GM18951 (cell line): ENCODE measurements around the gene JMJD8.

Experiments used
- POLR2A ChIP-seq: IDR thresholded peaks from 4 replicates; pipeline ENCODE4 v1.6.1; 2011; ENCODE audit warnings: mild to moderate bottlenecking; ENCODE audit not compliant: insufficient read length, insufficient read depth; ENCODE audit errors: extremely low read depth
- in situ Hi-C: fragments of 300-500 bp; cut with MboI; formaldehyde crosslinking; loops from one replicate; pipeline ENCODE4 v1.12.0; 2022; ENCODE audit warnings: low sequenced_read_pairs, mixed read lengths, inconsistent platforms; ENCODE audit not compliant: unreplicated experiment

JMJD8 gene

GRCh38 chr16:710500-711075, 26.5 kb upstream of the JMJD8 start:
- no peak for TF ChIP-seq POLR2A
- in situ Hi-C loops, result loop anchor here (10.0 kb wide), 1 partner anchor 74 kb away; the partner anchor contains the start of genes CHTF18 and RPUSD1

GRCh38 chr16:709566-710499, 25.7 kb upstream of the JMJD8 start:
- in situ Hi-C loops, result loop anchor here (10.0 kb wide), 1 partner anchor 75 kb away; the partner anchor contains the start of genes CHTF18 and RPUSD1
- TF ChIP-seq POLR2A, result no peak

GRCh38 chr16:708959-709358, 24.8 kb upstream of the JMJD8 start:
- no peak for TF ChIP-seq POLR2A
- in situ Hi-C loops, result no loop called here

GRCh38 chr16:708019-708418, 23.9 kb upstream of the JMJD8 start:
- TF ChIP-seq POLR2A, result no peak
- in situ Hi-C loops, result no loop called here

- in situ Hi-C loops, result no loop called here
- TF ChIP-seq POLR2A, result no peak
Observed at GRCh38 chr16:707062-707538, 23.0 kb upstream of the JMJD8 start.

GRCh38 chr16:706189-707061, 22.3 kb upstream of the JMJD8 start:
- in situ Hi-C loops, result no loop called here
- TF ChIP-seq POLR2A, result no peak

- TF ChIP-seq POLR2A, result no peak
- in situ Hi-C loops, result no loop called here
Observed at GRCh38 chr16:705431-706188, 21.5 kb upstream of the JMJD8 start, which contains the start of gene FBXL16. FBXL16 (minus strand) TSS chr16:705801; CDS start chr16:697405, 8,396 bp downstream.

- no peak for TF ChIP-seq POLR2A
- in situ Hi-C loops, result no loop called here
Observed at GRCh38 chr16:704552-705380, 20.6 kb upstream of the JMJD8 start.

GRCh38 chr16:704047-704446, 19.9 kb upstream of the JMJD8 start:
- in situ Hi-C loops, result no loop called here
- TF ChIP-seq POLR2A, result no peak

- in situ Hi-C loops, result no loop called here
- TF ChIP-seq POLR2A, result no peak
Observed at GRCh38 chr16:703406-703805, 19.3 kb upstream of the JMJD8 start.

- in situ Hi-C loops, result no loop called here
- no peak for TF ChIP-seq POLR2A
Observed at GRCh38 chr16:702341-702740, 18.2 kb upstream of the JMJD8 start.

- no peak for TF ChIP-seq POLR2A
- in situ Hi-C loops, result no loop called here
Observed at GRCh38 chr16:700684-701584, 16.8 kb upstream of the JMJD8 start.
